IMR-90 (cell line): ENCODE data around the gene SH3RF2. TPM values are rescaled to one million over a fixed set of nuclear protein-coding genes. Genes with fewer than 3 reads are reported as not detected.
A peak's percentile ranks its signal among the peaks of the same experiment; 100 is the strongest.

Source experiments
- ATAC-seq: fragments of 200-7000 bp; cut with Tn5 transposase; 2 replicates; pipeline ENCODE4 v1.9.1; 2020; ENCODE audit warnings: low read depth, mild to moderate bottlenecking, moderate library complexity
- BruUV-seq: library from RNA; stranded (reverse); fragments of 400-500 nt; replicated peaks from 2 replicates; lab custom pipeline; 2021; lab: Mats Ljungman, UMichigan
- CTCF ChIA-PET: fragments of 300-600 bp; formaldehyde crosslinking; extraction: SDS; loops from one replicate; lab custom pipeline; 2021; ENCODE audit warnings: antibody characterized with exemption; lab: Yijun Ruan, JAX
- POLR2A ChIA-PET: fragments of 300-600 bp; sonication (Branson Sonifier 250); formaldehyde crosslinking; loops from one replicate; lab custom pipeline; 2022; ENCODE audit warnings: antibody characterized with exemption; ENCODE audit not compliant: unreplicated experiment; lab: Charles Lee
- DNase-seq: peaks from one replicate; pipeline ENCODE4 v3.0.0; 2013
- H2AFZ ChIP-seq: replicated peaks from 2 replicates; pipeline ENCODE3; 2013; ENCODE audit warnings: low read length, mild to moderate bottlenecking; ENCODE audit not compliant: poor library complexity
- H2AK5ac ChIP-seq: 2 replicates; pipeline ENCODE4 v1.6.1; 2013; ENCODE audit warnings: low read depth, low read length, inconsistent platforms
- H2AK9ac ChIP-seq: replicated peaks from 2 replicates; pipeline ENCODE3; 2013; ENCODE audit warnings: mild to moderate bottlenecking, low read depth, low read length, moderate library complexity; ENCODE audit not compliant: poor library complexity
- H2BK120ac ChIP-seq: 2 replicates; pipeline ENCODE4 v1.6.1; 2013; ENCODE audit warnings: low read depth, low read length, inconsistent platforms
- H2BK15ac ChIP-seq: 3 replicates; pipeline ENCODE4 v1.6.1; 2013; ENCODE audit warnings: low read depth, low read length, inconsistent platforms
- H2BK20ac ChIP-seq: 2 replicates; pipeline ENCODE4 v1.6.1; 2013; ENCODE audit warnings: low read depth, mild to moderate bottlenecking, inconsistent platforms, low read length, moderate library complexity
- H2BK5ac ChIP-seq: 2 replicates; pipeline ENCODE4 v1.6.1; 2013; ENCODE audit warnings: mild to moderate bottlenecking, low read depth, low read length, inconsistent platforms; ENCODE audit not compliant: poor library complexity, severe bottlenecking
- H3K14ac ChIP-seq: replicated peaks from 2 replicates; pipeline ENCODE4 v1.6.1; 2013; ENCODE audit warnings: low read depth, low read length, inconsistent platforms
- H3K18ac ChIP-seq: 2 replicates; pipeline ENCODE4 v1.6.1; 2013; ENCODE audit warnings: low read depth, low read length, control low read depth
- H3K23ac ChIP-seq: 2 replicates; pipeline ENCODE4 v1.6.1; 2013; ENCODE audit warnings: low read depth, low read length, inconsistent platforms
- H3K27ac ChIP-seq: 2 replicates; pipeline ENCODE4 v1.5.1; 2013; ENCODE audit warnings: mild to moderate bottlenecking, control low read depth, low read length; ENCODE audit not compliant: insufficient read depth
- H3K27me3 ChIP-seq: 2 replicates; pipeline ENCODE4 v1.6.1; 2013; ENCODE audit warnings: low read length; ENCODE audit not compliant: control insufficient read depth, insufficient read depth
- H3K36me3 ChIP-seq: 2 replicates; pipeline ENCODE4 v1.6.1; 2013; ENCODE audit warnings: low read length, mixed read lengths; ENCODE audit not compliant: control insufficient read depth, insufficient read depth
- H3K4ac ChIP-seq: 2 replicates; pipeline ENCODE4 v1.6.1; 2013; ENCODE audit warnings: low read depth, low read length, inconsistent platforms
- H3K4me1 ChIP-seq: 2 replicates; pipeline ENCODE4 v1.6.1; 2013; ENCODE audit warnings: low read length, mixed read lengths; ENCODE audit not compliant: control insufficient read depth, insufficient read depth
- H3K4me2 ChIP-seq: 2 replicates; pipeline ENCODE4 v1.6.1; 2013; ENCODE audit warnings: low read depth, mild to moderate bottlenecking, control low read depth, low read length, moderate library complexity
- H3K4me3 ChIP-seq: 2 replicates; pipeline ENCODE4 v1.5.1; 2013; ENCODE audit warnings: low read depth, mild to moderate bottlenecking, control low read depth, low read length, moderate library complexity; ENCODE audit not compliant: insufficient read depth
- H3K56ac ChIP-seq: 2 replicates; pipeline ENCODE4 v1.6.1; 2013; ENCODE audit warnings: low read length, inconsistent platforms; ENCODE audit not compliant: insufficient read depth; ENCODE audit errors: extremely low read depth
- H3K79me1 ChIP-seq, 2 experiments: 2 replicates each; pipeline ENCODE4 v1.6.1; 2013; ENCODE audit warnings: low read length in 2 of 2, inconsistent platforms in 1 of 2, low read depth in 1 of 2
- H3K9ac ChIP-seq: 2 replicates; pipeline ENCODE4 v1.6.1; 2013; ENCODE audit warnings: low read depth, low read length, control low read depth
- H3K9me1 ChIP-seq: 2 replicates; pipeline ENCODE4 v1.6.1; 2013; ENCODE audit warnings: low read length, inconsistent platforms; ENCODE audit not compliant: insufficient read depth
- H3K9me3 ChIP-seq: 2 replicates; pipeline ENCODE4 v1.6.1; 2013; ENCODE audit warnings: low read length; ENCODE audit not compliant: control insufficient read depth, insufficient read depth
- H4K20me1 ChIP-seq: 2 replicates; pipeline ENCODE4 v1.6.1; 2013; ENCODE audit warnings: low read length, inconsistent platforms; ENCODE audit not compliant: insufficient read depth
- H4K5ac ChIP-seq: 2 replicates; pipeline ENCODE4 v1.6.1; 2013; ENCODE audit warnings: mild to moderate bottlenecking, low read depth, low read length, control low read depth
- H4K8ac ChIP-seq, 2 experiments: 2 replicates each; pipeline ENCODE4 v1.6.1; 2013; ENCODE audit warnings: low read depth in 2 of 2, low read length in 2 of 2, control low read depth in 1 of 2, inconsistent platforms in 1 of 2
- H4K91ac ChIP-seq: 2 replicates; pipeline ENCODE4 v1.6.1; 2013; ENCODE audit warnings: low read depth, low read length, inconsistent platforms; ENCODE audit not compliant: insufficient read depth
- CEBPB ChIP-seq: IDR thresholded peaks from 2 replicates; pipeline ENCODE4 v1.6.1; 2012; ENCODE audit warnings: low read depth, low read length, improper control_type of control experiment
- MAFK ChIP-seq: IDR thresholded peaks from 2 replicates; pipeline ENCODE4 v1.6.1; 2012; ENCODE audit warnings: low read depth, low read length, improper control_type of control experiment
- RFX5 ChIP-seq: IDR thresholded peaks from 2 replicates; pipeline ENCODE4 v1.8.0; 2012; ENCODE audit warnings: low read depth, mild to moderate bottlenecking, low read length, moderate library complexity
- WGBS, 2 experiments: methylation state at CpG; one replicate each; pipeline versions ENCODE4 v1.1.5 to v1.1.7; 2013; ENCODE audit warnings: missing lambda C conversion rate in 2 of 2; ENCODE audit not compliant: insufficient read length in 1 of 2; ENCODE audit errors: extremely low coverage in 2 of 2; 5-methylcytosine and 5-hydroxymethylcytosine counted together
- dilution Hi-C: fragments of 300-500 bp; cut with HindIII; formaldehyde crosslinking; loops from one replicate; pipeline ENCODE4 v1.14.3; 2018; ENCODE audit warnings: low sequenced_read_pairs; ENCODE audit not compliant: unreplicated experiment
- in situ Hi-C: fragments of 300-500 bp; cut with MboI; formaldehyde crosslinking; loops from 3 replicates; pipeline ENCODE4 v1.14.3; 2019; ENCODE audit warnings: low sequenced_read_pairs, inconsistent platforms, mixed read lengths
- intact Hi-C: fragments of 100-400 bp; cut with micrococcal nuclease; formaldehyde crosslinking; loops from 2 replicates; pipeline ENCODE4 v1.10.0; 2022
- polyA plus RNA-seq, 3 experiments: library from polyadenylated mRNA; depleted of rRNA; stranded (reverse); fragments of >200 nt; gene quantifications; 2 replicates each; pipeline ENCODE4 v1.2.3, GENCODE V29; 2012; ENCODE audit warnings: low replicate concordance in 1 of 3
- total RNA-seq: library from RNA; depleted of rRNA; stranded (reverse); fragments of >200 nt; gene quantifications from 2 replicates; pipeline ENCODE4 v1.2.3, GENCODE V29; 2012

Gene SH3RF2
- total and polyA plus RNA-seq, 2 of the 4 experiments (the other 2 are of a cell fraction) = 1.3 to 1.7 TPM

GRCh38 chr5:146051678-146052077 is 115.3 kb downstream of the SH3RF2 start:
- H2AFZ ChIP-seq = no peak overlapping the region

More at GRCh38 chr5:146051678-146052077, 115.3 kb downstream of the SH3RF2 start:
- H4K91ac ChIP-seq = no peak overlapping the region
- no peak overlapping the region for H3K56ac ChIP-seq
- H3K9me1 ChIP-seq = no peaks in the 10 kb centered on the region
- H3K4ac ChIP-seq = no peak overlapping the region
- ChIA-PET POLR2A (interaction anchor here (0.5 kb wide), 1 partner anchor 380 kb away, joined by 5 read pairs; no protein-coding TSS in a partner anchor), CTCF (interaction anchor here (1.1 kb wide), 1 partner anchor 8 kb away, joined by 3 read pairs; no protein-coding TSS in a partner anchor)
- BruUV-seq = no TSS peak
- dilution Hi-C loops = no loop called here
- no peak overlapping the region for H3K18ac ChIP-seq
- no peak overlapping the region for H3K4me2 ChIP-seq
- H3K9ac ChIP-seq = no peak overlapping the region
- no peaks in the 10 kb centered on the region for H4K20me1 ChIP-seq
- H2BK5ac ChIP-seq = no peak overlapping the region
- peaks cover 2% of the 10 kb centered on the region; the same call in 1 of the 2 replicates for H3K27me3 ChIP-seq
- in situ Hi-C loops = loop anchor here (10.0 kb wide), 3 partner anchors 217 to 1847 kb away; partner anchors contain the start of gene PRELID2
- H3K4me3 ChIP-seq = no peak overlapping the region
- no peaks in the 10 kb centered on the region for H3K79me1 ChIP-seq
- H3K36me3 ChIP-seq = no peaks in the 10 kb centered on the region
- no peak overlapping the region for H2BK15ac ChIP-seq
- no peaks in the 10 kb centered on the region for H3K4me1 ChIP-seq
- peak overlapping the region; percentile 18; the same call in 1 of the 2 replicates for H2BK120ac ChIP-seq
- H3K27ac ChIP-seq = no peak overlapping the region
- no peak overlapping the region for H3K23ac ChIP-seq
- H4K5ac ChIP-seq = no peak overlapping the region
- peak; percentile 67 for TF ChIP-seq MAFK
- no peak for TF ChIP-seq RFX5
- no peak for TF ChIP-seq CEBPB
- peak; percentile 72 for ATAC-seq
- WGBS, 2 experiments = 6% methylated on average over 2 of the region's 3 CpGs; no CpG with 5 or more reads in 1 of the 2 experiments
- no peak overlapping the region for H2AK5ac ChIP-seq
- peak; percentile 85 for DNase-seq
- no peak overlapping the region for H2BK20ac ChIP-seq
- no peak overlapping the region for H2AK9ac ChIP-seq
- intact Hi-C loops = no loop called here
- H3K9me3 ChIP-seq = no peaks in the 10 kb centered on the region
- H3K14ac ChIP-seq = no peak overlapping the region
- no peak overlapping the region for H4K8ac ChIP-seq
